HL-60/S4 treated with phorbol 12-myristate 13-acetate at 8.2 ng/mL for 4 days and 3 days (cell line): Measurements from ENCODE around the gene PRKAR2A.
"Not testable (repeated sequence)": the region's sequence is repeated elsewhere in the genome, so short reads cannot be mapped to it uniquely, and the experiment has no call there.

Source experiments
- in situ Hi-C: fragments of 300-500 bp; cut with MboI; formaldehyde crosslinking; loops from 2 replicates; pipeline ENCODE4 v1.15.0; 2022; ENCODE audit warnings: low sequenced_read_pairs

Gene PRKAR2A

DNA sequence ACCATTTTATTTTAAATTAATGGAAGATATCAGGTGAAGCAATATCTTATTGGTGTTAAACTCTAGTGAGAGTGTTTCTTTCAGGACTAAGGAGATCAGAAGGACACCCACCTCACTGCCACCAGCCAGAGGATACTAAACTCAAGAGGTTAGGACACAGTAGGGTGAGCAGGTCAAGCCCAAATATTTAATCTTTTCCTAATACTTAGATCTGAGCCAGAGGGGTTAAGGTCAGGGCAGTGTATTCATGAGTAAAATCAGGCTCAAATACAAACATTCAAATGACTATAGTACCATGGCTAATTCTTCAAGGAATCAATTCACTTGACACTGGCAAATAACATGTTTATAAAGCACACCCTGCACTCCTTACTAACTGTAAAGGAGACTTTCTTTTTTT, 65.6 kb downstream of the PRKAR2A start:
- in situ Hi-C loops = no loop called here

DNA sequence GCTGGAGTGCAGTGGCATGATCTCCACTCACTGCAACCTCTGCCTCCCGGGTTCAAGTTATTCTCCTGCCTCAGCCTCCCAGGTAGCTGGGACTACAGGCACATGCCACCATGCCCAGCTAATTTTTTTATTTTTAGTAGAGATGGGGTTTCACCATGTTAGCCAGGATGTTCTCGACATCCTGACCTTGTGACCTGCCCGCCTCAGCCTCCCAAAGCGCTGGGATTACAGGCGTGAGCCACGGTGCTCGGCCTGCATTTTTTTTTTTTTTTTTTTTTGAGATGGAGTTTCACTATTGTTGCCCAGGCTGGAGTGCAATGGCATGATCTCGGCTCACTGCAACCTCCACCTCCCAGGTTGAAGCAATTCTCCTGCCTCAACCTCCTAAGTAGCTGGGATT, 69.1 kb downstream of the PRKAR2A start:
- in situ Hi-C loops = not testable (repeated sequence)

DNA sequence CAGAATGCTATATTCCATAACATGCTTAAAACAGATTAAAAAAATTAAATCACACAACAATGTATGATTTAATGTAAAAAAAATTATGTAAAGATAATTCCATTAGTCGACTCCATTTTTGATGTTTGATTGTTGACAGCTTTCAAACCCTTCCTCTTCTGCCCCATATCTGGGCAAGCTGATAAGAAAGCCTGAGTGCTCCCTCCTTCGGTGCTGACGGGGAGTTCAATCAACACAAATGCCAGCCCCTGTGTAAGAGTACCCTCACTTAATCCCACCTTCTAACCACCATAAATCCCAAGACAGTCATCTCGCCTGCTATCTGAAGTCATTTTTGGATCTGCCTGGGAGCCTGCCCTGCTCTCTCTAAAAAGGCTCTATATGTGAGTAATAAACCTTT, 70.8 kb downstream of the PRKAR2A start:
- in situ Hi-C loops = no loop called here

DNA sequence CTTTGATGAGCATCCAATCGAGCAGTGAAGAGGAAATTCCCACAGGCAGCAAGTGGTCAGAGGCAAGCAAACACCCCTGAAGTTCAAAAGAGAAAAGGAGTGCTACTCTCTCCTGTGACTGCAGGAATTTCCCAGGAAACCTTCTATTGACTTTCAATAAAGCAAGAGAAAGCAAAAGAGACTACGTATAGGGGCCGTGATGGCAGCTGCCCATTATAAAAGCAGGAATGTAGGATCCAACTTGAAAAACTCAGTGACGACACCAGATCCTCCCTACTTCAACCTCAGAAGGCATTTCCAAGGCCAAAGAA, 77.5 kb downstream of the PRKAR2A start:
- in situ Hi-C loops = no loop called here

DNA sequence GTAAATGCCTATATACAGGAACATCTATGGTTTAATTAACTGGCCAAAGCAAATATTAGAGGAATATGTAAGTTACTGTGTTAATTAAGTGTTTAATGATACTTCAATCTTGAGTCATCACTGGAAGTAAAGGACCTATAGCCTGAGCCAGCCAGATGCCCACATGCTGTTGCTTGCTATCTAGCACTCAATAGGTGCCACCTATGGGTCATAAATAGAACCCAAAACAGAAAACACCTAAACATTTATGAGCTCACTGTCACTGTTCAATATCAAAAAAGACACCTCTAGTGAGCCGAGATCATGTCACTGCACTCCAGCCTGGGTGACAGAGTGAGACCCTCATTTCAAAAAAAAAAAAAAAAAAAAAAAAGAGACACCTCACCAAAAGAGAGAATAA, 82.3 kb downstream of the PRKAR2A start:
- in situ Hi-C loops = no loop called here

DNA sequence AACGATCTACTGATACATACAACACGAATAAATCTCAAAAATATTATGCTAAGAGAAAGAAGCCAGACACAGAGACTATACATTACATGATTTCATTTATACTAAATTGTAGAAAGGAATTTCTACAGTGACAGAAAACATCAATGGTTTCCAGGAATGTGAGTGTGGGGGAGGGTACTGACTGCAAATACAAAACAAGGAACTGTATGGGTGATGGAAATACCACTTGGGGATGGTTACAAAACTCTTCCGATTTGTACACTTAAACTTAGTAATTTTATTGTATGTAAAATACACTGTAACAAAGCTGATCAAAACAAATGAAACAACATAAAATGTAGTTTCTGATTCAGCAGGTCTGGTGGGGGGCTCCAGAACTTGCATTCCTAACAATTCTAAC, 84.9 kb downstream of the PRKAR2A start:
- in situ Hi-C loops = no loop called here

DNA sequence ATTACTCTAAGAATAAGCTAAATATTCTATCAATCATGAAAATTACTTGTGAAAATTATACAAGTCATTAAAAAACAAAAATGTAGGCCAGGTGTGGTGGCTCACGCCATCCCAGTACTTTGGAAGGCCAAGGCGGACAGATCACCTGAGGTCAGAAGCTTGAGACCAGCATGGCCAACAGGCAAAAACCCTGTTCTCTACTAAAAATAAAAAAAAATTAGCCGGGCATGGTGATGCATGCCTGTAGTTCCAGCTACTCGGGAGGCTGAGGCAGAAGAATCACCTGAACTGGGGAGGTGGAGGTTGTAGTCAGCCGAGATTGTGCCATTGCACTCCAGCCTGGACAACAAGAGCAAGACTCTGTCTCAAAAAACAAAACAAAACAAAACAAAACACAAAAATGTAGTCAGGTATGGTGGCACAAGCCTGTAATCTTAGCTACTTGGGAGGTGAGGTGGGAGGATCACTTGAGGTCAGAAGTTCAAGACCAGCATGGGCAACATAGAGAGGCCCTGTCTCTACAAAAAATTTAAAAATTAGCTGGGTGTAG, 87.6 kb downstream of the PRKAR2A start:
- in situ Hi-C loops = not testable (repeated sequence)

DNA sequence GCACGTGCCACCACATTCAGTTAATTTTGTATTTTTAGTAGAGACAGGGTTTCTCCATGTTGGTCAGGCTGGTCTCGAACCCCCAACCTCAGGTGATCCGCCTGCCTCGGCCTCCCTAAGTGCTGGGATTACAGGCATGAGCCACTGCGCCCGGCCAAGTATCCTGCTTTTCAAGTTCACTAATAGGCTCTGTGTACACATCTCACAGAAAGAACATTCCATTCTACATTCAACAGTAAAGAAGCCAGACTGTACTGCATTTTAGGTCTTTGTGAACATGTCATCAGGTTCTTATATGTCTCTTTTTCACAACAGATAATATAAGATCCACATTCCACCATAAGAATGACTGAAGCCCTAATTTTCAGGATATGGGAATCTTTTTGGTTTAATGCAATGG, 88.1 kb downstream of the PRKAR2A start:
- in situ Hi-C loops = not testable (repeated sequence)

DNA sequence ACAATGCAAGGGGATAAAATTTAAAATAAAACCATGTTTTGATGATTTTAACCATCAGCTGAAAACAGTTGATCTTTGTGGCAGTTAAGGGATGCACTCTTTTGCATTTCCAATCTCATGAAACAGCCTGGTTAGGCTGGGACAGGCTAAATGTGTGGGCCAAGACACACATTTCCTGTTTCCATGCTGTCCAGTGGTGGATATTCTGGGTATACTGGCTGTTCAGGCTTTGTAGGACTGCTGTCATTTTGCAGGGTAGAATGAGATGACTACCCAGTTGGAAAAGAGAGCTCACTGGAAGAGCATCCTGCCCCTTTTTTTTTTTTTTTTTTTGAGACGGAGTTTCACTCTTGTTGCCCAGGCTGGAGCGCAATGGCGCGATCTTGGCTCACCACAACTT, 88.6 kb downstream of the PRKAR2A start:
- in situ Hi-C loops = no loop called here

DNA sequence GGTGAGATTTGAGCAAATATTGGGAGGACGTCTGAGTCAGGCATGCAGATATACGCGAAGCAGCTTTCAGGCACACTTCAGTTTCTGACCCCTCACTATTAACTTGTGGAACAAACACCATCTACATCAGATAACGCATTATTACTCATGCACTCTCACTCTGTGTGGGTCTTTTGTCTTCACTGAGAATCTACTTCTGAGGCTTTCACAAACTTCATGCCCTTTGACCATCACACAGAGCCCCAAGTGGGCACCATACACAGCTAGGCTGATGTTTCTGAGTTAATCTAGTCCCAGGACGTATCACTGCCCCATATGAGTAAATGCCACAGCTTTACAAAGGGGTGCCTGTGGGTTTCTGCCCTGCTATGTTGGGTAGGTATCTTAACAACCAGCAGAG, 91.0 kb downstream of the PRKAR2A start:
- in situ Hi-C loops = no loop called here

DNA sequence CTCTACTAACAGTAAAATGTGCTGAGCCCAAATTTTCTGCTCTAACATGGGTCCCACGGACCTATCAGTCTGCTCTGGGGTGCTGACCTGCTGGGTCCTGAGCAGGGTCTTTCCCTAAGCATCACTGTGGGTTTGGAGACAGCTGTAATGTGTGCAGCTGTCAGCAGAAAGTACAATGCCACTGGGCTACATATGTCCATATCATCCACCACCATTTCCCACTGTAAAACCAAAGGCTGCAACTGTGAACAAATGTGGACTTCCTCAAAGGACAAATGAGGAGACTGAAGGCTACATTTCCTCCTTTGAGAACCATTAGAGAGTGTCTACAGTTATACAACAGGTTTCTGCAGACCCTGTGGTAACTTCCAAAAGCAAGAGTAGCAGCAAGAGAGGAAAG, 96.8 kb downstream of the PRKAR2A start:
- in situ Hi-C loops = no loop called here

DNA sequence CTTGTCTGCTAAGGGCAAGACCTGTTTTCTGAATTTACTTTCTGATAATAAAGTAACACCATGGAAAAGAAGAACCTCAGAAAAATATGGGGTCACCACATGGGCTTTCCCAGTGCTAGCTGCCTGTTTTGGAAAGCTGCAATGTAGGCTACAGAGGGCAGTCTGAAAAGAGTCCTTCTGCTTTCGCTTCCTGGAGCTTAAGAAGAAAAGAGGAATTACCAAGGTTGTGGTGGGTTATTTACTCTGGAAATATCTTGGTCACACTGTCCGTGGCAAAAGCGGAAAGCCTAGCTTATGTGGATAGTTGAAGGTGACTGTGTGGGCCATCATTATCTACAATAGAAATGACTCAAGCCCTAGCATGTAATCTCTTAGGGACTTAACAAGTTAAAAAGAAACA, 98.9 kb downstream of the PRKAR2A start:
- in situ Hi-C loops = loop anchor here (25.0 kb wide), 1 partner anchor 214 kb away; no protein-coding TSS in a partner anchor

DNA sequence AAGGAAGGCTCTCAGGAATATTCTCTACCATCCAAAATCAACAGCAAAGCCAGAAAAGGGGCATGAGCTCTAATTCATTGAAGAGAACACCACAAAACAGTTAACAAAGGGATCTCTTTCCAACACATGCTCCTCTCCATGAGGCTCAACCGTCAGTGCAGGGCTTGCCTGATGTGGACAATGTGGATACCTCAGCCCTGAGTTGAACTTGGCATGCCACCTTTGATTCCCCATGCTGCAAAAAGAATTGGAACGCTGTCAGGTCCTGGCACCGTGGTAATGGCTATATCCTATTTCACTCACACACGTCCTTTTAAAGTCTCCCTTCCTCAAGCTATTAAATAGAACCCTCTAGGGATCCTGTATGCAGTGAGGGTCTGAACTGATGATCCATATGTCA, 100.0 kb downstream of the PRKAR2A start:
- in situ Hi-C loops = loop anchor here (25.0 kb wide), 1 partner anchor 215 kb away; no protein-coding TSS in a partner anchor

DNA sequence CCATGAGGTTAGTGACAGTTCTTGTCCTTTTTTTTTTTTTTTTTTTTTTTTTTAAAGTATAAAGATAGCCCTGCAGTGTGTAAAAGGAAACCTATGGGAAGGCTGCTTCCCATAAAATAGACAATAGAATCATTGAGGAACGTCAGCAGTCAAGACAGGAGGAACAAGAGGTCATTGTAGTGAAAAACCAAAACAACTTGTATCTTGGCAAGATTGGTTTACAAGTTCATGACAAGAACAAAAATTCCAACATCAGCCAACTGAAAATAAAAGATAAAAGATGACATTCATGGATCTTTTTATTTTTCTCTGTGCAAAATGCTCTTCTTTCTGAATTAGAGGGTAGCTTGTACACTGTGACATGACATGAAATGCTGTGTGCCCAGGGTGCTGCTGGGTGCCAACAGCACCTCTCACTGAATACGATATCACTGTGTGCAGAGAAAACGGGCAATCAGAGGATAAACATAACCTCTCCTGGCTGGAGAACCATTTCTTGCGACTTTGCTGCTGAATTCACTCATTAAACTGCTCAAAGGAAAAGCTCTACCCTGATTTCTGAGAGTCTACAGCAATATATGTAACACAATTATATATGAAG, 100.6 kb downstream of the PRKAR2A start:
- in situ Hi-C loops = loop anchor here (25.0 kb wide), 1 partner anchor 215 kb away; no protein-coding TSS in a partner anchor

DNA sequence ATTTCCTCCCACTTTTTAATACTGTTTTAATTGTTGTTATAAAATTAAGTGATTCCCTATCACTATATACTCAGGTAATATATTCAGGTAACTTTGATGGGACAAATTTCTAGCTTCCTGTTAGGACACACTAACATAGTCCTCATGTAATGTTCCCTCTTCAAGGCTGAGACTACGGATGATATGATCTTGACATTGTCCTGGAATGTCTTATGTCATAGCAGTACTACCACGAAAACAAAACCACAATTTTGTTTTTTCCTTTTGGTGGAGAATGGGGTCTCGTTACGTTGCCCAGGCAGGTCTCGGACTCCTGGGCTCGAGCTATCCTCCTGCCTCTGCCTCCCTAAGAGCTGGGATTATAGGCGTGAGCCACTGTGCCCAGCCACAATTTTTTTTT, 103.9 kb downstream of the PRKAR2A start:
- in situ Hi-C loops = loop anchor here (25.0 kb wide), 1 partner anchor 219 kb away; no protein-coding TSS in a partner anchor

DNA sequence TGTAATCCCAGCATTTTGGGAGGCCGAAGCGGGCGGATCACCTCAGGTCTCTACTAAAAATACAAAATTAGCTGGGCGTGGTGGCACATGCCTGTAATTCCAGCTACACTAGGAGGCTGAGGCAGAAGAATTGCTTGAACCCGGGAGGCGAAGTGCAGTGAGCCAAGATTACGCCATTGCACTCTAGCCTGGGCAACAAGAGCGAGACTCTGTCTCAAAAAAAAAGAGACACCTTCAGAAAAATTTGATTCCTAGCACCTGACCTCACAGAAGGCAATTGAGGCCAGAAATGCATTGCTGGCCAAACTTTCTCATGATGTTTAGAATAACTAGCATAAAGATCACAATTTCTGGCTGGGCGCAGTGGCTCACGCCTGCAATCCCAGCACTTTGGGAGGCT, 106.4 kb downstream of the PRKAR2A start:
- in situ Hi-C loops = loop anchor here (25.0 kb wide), 1 partner anchor 221 kb away; no protein-coding TSS in a partner anchor

DNA sequence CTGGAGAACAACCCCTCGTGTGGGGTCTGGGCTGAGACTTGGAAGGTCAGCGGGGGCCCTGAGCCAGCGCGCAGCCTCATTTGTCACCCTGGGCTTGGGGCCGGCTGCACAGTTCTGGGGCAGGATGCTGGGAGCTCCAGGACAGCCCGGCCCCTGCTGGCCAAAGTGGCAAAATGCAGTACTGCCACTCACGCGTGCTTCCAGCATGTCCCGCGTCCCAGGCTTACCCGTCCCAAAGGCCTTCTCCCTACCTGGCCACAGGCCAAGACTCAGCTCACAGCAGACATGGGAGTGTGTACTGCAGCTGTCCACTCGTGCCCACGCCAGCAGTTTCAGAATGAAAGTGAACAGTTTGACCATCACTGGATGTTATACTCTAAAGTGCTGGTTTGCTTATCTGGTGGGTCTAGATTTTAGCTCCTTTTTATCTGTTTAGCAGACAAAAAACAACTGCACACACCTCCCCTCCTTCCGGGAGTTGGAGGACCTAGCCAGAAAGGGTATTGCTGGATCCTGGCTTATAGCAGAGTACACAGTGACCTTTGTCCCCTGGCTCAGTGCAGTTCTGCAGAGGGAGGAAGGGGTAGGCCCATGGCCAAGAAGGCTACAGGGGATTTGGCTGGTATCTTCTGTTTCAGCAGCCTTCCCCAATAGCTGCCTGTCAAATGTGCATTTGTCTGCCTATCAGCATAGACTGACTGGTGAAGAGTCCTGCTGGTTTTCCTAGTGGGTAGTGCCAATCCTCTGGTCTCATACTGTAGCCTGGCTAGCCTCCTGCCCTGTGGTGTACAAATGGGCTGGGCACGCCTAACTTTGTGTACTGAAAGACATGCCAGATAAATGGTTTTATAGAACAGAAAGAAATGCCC, 107.5 kb downstream of the PRKAR2A start:
- in situ Hi-C loops = loop anchor here (25.0 kb wide), 1 partner anchor 222 kb away; no protein-coding TSS in a partner anchor

DNA sequence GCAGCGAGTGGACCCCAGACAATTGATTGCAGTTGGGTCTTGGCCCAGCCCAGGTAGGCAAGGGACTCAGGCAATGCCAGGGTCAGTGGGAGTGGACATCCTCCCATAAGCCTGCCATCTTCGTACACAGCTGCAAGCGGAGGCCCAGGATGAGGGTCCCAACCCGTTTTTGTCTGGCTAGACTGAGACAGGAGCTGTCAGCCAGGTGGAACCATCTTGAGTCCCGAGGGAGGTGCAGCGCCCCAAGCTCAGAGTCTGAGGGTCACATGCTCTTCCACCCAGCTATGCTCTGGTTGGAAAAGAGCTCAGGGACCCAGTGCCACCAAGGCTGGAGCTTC, 108.1 kb downstream of the PRKAR2A start:
- in situ Hi-C loops = loop anchor here (25.0 kb wide), 1 partner anchor 223 kb away; no protein-coding TSS in a partner anchor

DNA sequence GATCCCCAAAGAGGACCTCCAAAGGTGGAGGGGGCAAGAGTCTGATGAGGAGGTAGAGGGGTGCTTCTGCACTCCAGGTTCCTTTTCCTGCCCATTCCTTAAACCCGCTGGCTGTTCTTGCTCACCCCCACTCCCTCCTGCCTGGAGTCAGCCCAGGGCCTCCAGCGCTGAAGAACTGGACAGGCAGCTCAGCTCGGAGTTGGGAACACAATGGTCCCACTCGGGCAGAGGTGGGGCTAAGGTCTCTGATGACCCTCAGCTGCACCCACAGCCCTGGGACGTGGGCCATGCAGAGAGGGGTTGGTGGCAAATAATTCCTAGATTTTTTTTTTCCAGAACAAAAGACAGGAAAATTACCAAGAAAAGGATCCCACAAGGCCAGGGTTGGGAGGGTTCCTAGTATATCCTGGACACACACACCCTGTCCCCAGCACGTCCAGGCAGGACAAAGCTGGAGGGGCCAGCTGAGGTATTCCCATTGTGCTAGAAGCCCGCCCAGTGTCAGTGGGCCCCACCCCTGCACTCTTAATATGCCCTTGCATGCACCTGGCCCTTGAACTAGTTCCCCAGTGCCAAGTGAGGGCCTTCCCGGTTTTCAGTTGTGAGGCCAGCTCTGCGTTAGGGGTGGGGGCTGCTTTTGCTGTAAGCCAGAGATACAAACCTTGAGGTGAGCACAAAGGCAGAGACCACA, 108.6 kb downstream of the PRKAR2A start:
- in situ Hi-C loops = loop anchor here (25.0 kb wide), 1 partner anchor 223 kb away; no protein-coding TSS in a partner anchor

DNA sequence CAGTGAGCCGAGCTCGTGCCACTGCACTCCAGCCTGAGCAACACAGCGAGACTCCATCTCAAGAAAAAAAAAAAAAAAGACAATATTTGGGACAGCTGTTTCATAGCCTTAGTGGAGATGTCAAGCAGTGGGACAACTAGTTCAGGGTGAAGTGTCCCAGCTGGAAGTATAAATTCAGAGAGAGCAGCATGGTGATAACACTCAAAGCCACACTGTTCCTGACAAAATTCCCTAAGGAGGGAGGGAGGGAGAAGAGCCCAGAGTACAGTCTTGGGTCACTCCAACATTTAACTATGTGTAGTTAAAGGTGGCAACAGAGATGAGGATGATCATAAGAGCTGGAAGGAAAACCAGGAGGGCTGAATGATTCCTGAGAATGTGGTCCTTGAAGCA, 109.5 kb downstream of the PRKAR2A start:
- in situ Hi-C loops = loop anchor here (25.0 kb wide), 1 partner anchor 224 kb away; no protein-coding TSS in a partner anchor

DNA sequence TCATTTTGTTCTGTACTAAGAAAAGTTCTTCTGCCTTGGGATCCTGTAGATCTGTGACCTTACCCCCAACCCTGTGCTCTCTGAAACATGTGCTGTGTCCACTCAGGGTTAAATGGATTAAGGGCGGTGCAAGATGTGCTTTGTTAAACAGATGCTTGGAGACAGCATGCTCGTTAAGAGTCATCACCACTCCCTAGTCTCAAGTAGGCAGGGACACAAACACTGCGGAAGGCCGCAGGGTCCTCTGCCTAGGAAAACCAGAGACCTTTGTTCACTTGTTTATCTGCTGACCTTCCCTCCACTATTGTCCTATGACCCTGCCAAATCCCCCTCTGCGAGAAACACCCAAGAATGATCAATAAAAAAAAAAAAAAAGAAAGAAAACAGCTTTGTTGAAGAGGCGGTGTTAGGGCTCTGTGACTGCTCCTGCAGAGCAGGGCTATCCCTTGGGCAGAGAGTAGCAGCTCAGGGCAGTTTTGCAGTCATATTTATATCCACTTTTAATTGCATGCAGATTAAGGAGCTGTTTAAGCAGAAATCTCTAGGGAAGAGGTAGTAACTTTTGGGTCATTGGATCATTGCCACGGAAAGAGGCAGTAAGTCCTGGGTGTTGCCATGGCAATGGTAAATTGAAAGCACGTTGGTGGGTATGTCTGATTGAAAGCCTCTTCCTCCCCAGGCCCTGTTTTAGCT, 112.5 kb downstream of the PRKAR2A start:
- in situ Hi-C loops = loop anchor here (25.0 kb wide), 1 partner anchor 227 kb away; no protein-coding TSS in a partner anchor
